IMR-90 (cell line): ENCODE results near the gene PVALEF. TPM values are rescaled to one million over a fixed set of nuclear protein-coding genes. Genes with fewer than 3 reads are reported as not detected.

Experiments used
- ATAC-seq: fragments of 200-7000 bp; cut with Tn5 transposase; 2 replicates; pipeline ENCODE4 v1.9.1; 2020; ENCODE audit warnings: low read depth, mild to moderate bottlenecking, moderate library complexity
- BruUV-seq: library from RNA; stranded (reverse); fragments of 400-500 nt; replicated peaks from 2 replicates; lab custom pipeline; 2021; lab: Mats Ljungman, UMichigan
- CTCF ChIA-PET: fragments of 300-600 bp; formaldehyde crosslinking; extraction: SDS; loops from one replicate; lab custom pipeline; 2021; ENCODE audit warnings: antibody characterized with exemption; lab: Yijun Ruan, JAX
- POLR2A ChIA-PET: fragments of 300-600 bp; sonication (Branson Sonifier 250); formaldehyde crosslinking; loops from one replicate; lab custom pipeline; 2022; ENCODE audit warnings: antibody characterized with exemption; ENCODE audit not compliant: unreplicated experiment; lab: Charles Lee
- DNase-seq: peaks from one replicate; pipeline ENCODE4 v3.0.0; 2013
- H2AFZ ChIP-seq: replicated peaks from 2 replicates; pipeline ENCODE3; 2013; ENCODE audit warnings: low read length, mild to moderate bottlenecking; ENCODE audit not compliant: poor library complexity
- H2AK5ac ChIP-seq: 2 replicates; pipeline ENCODE4 v1.6.1; 2013; ENCODE audit warnings: low read depth, low read length, inconsistent platforms
- H2AK9ac ChIP-seq: replicated peaks from 2 replicates; pipeline ENCODE3; 2013; ENCODE audit warnings: mild to moderate bottlenecking, low read depth, low read length, moderate library complexity; ENCODE audit not compliant: poor library complexity
- H2BK120ac ChIP-seq: 2 replicates; pipeline ENCODE4 v1.6.1; 2013; ENCODE audit warnings: low read depth, low read length, inconsistent platforms
- H2BK15ac ChIP-seq: 3 replicates; pipeline ENCODE4 v1.6.1; 2013; ENCODE audit warnings: low read depth, low read length, inconsistent platforms
- H2BK20ac ChIP-seq: 2 replicates; pipeline ENCODE4 v1.6.1; 2013; ENCODE audit warnings: low read depth, mild to moderate bottlenecking, inconsistent platforms, low read length, moderate library complexity
- H2BK5ac ChIP-seq: 2 replicates; pipeline ENCODE4 v1.6.1; 2013; ENCODE audit warnings: mild to moderate bottlenecking, low read depth, low read length, inconsistent platforms; ENCODE audit not compliant: poor library complexity, severe bottlenecking
- H3K14ac ChIP-seq: replicated peaks from 2 replicates; pipeline ENCODE4 v1.6.1; 2013; ENCODE audit warnings: low read depth, low read length, inconsistent platforms
- H3K18ac ChIP-seq: 2 replicates; pipeline ENCODE4 v1.6.1; 2013; ENCODE audit warnings: low read depth, low read length, control low read depth
- H3K23ac ChIP-seq: 2 replicates; pipeline ENCODE4 v1.6.1; 2013; ENCODE audit warnings: low read depth, low read length, inconsistent platforms
- H3K27ac ChIP-seq: 2 replicates; pipeline ENCODE4 v1.5.1; 2013; ENCODE audit warnings: mild to moderate bottlenecking, control low read depth, low read length; ENCODE audit not compliant: insufficient read depth
- H3K27me3 ChIP-seq: 2 replicates; pipeline ENCODE4 v1.6.1; 2013; ENCODE audit warnings: low read length; ENCODE audit not compliant: control insufficient read depth, insufficient read depth
- H3K36me3 ChIP-seq: 2 replicates; pipeline ENCODE4 v1.6.1; 2013; ENCODE audit warnings: low read length, mixed read lengths; ENCODE audit not compliant: control insufficient read depth, insufficient read depth
- H3K4ac ChIP-seq: 2 replicates; pipeline ENCODE4 v1.6.1; 2013; ENCODE audit warnings: low read depth, low read length, inconsistent platforms
- H3K4me1 ChIP-seq: 2 replicates; pipeline ENCODE4 v1.6.1; 2013; ENCODE audit warnings: low read length, mixed read lengths; ENCODE audit not compliant: control insufficient read depth, insufficient read depth
- H3K4me2 ChIP-seq: 2 replicates; pipeline ENCODE4 v1.6.1; 2013; ENCODE audit warnings: low read depth, mild to moderate bottlenecking, control low read depth, low read length, moderate library complexity
- H3K4me3 ChIP-seq: 2 replicates; pipeline ENCODE4 v1.5.1; 2013; ENCODE audit warnings: low read depth, mild to moderate bottlenecking, control low read depth, low read length, moderate library complexity; ENCODE audit not compliant: insufficient read depth
- H3K56ac ChIP-seq: 2 replicates; pipeline ENCODE4 v1.6.1; 2013; ENCODE audit warnings: low read length, inconsistent platforms; ENCODE audit not compliant: insufficient read depth; ENCODE audit errors: extremely low read depth
- H3K79me1 ChIP-seq, 2 experiments: 2 replicates each; pipeline ENCODE4 v1.6.1; 2013; ENCODE audit warnings: low read length in 2 of 2, inconsistent platforms in 1 of 2, low read depth in 1 of 2
- H3K9ac ChIP-seq: 2 replicates; pipeline ENCODE4 v1.6.1; 2013; ENCODE audit warnings: low read depth, low read length, control low read depth
- H3K9me1 ChIP-seq: 2 replicates; pipeline ENCODE4 v1.6.1; 2013; ENCODE audit warnings: low read length, inconsistent platforms; ENCODE audit not compliant: insufficient read depth
- H3K9me3 ChIP-seq: 2 replicates; pipeline ENCODE4 v1.6.1; 2013; ENCODE audit warnings: low read length; ENCODE audit not compliant: control insufficient read depth, insufficient read depth
- H4K20me1 ChIP-seq: 2 replicates; pipeline ENCODE4 v1.6.1; 2013; ENCODE audit warnings: low read length, inconsistent platforms; ENCODE audit not compliant: insufficient read depth
- H4K5ac ChIP-seq: 2 replicates; pipeline ENCODE4 v1.6.1; 2013; ENCODE audit warnings: mild to moderate bottlenecking, low read depth, low read length, control low read depth
- H4K8ac ChIP-seq, 2 experiments: 2 replicates each; pipeline ENCODE4 v1.6.1; 2013; ENCODE audit warnings: low read depth in 2 of 2, low read length in 2 of 2, control low read depth in 1 of 2, inconsistent platforms in 1 of 2
- H4K91ac ChIP-seq: 2 replicates; pipeline ENCODE4 v1.6.1; 2013; ENCODE audit warnings: low read depth, low read length, inconsistent platforms; ENCODE audit not compliant: insufficient read depth
- MAFK ChIP-seq: IDR thresholded peaks from 2 replicates; pipeline ENCODE4 v1.6.1; 2012; ENCODE audit warnings: low read depth, low read length, improper control_type of control experiment
- NFE2L2 ChIP-seq: fragments of 150-350 bp; IDR thresholded peaks from 2 replicates; pipeline ENCODE4 v1.6.1; 2016; ENCODE audit warnings: low read depth, mild to moderate bottlenecking, low read length
- POLR2A ChIP-seq: IDR thresholded peaks from 2 replicates; pipeline ENCODE4 v1.6.1; 2012; ENCODE audit warnings: mild to moderate bottlenecking, low read depth, low read length
- SMC3 ChIP-seq: fragments of 150-350 bp; IDR thresholded peaks from 2 replicates; pipeline ENCODE4 v1.6.1; 2016; ENCODE audit warnings: low read depth, mild to moderate bottlenecking, antibody characterized with exemption, low read length, moderate library complexity
- WGBS, 2 experiments: methylation state at CpG; one replicate each; pipeline versions ENCODE4 v1.1.5 to v1.1.7; 2013; ENCODE audit warnings: missing lambda C conversion rate in 2 of 2; ENCODE audit not compliant: insufficient read length in 1 of 2; ENCODE audit errors: extremely low coverage in 2 of 2; 5-methylcytosine and 5-hydroxymethylcytosine counted together
- dilution Hi-C: fragments of 300-500 bp; cut with HindIII; formaldehyde crosslinking; loops from one replicate; pipeline ENCODE4 v1.14.3; 2018; ENCODE audit warnings: low sequenced_read_pairs; ENCODE audit not compliant: unreplicated experiment
- in situ Hi-C: fragments of 300-500 bp; cut with MboI; formaldehyde crosslinking; loops from 3 replicates; pipeline ENCODE4 v1.14.3; 2019; ENCODE audit warnings: low sequenced_read_pairs, inconsistent platforms, mixed read lengths
- intact Hi-C: fragments of 100-400 bp; cut with micrococcal nuclease; formaldehyde crosslinking; loops from 2 replicates; pipeline ENCODE4 v1.10.0; 2022
- polyA plus RNA-seq, 3 experiments: library from polyadenylated mRNA; depleted of rRNA; stranded (reverse); fragments of >200 nt; gene quantifications; 2 replicates each; pipeline ENCODE4 v1.2.3, GENCODE V29; 2012; ENCODE audit warnings: low replicate concordance in 1 of 3
- total RNA-seq: library from RNA; depleted of rRNA; stranded (reverse); fragments of >200 nt; gene quantifications from 2 replicates; pipeline ENCODE4 v1.2.3, GENCODE V29; 2012
- TF ChIP-seq, protein P1 (sequence below): conservative IDR thresholded peaks from 2 replicates; pipeline ENCODE4 v1.5.1; 2012; ENCODE audit warnings: mild to moderate bottlenecking, low read depth, low read length, improper control_type of control experiment

The PVALEF gene
- total and polyA plus RNA-seq, 2 of the 4 experiments (the other 2 are of a cell fraction) = not detected

GRCh38 chr17:81204578-81204977 lies 39.3 kb downstream of the PVALEF start:
- ATAC-seq = no peak
- H2BK20ac ChIP-seq = no peak overlapping the region
- no TSS peak for BruUV-seq
- H3K9me3 ChIP-seq = no peaks in the 10 kb centered on the region
- no peak overlapping the region for H2AK5ac ChIP-seq
- H3K9me1 ChIP-seq = 0 out of 2 replicates have a peak, but pooled peaks cover 6% of the 10 kb centered on the region
- H4K5ac ChIP-seq = no peak overlapping the region
- DNase-seq = no peak
- no peaks in the 10 kb centered on the region for H3K4me1 ChIP-seq
- H3K56ac ChIP-seq = no peak overlapping the region
- H3K36me3 ChIP-seq = peaks cover 5% of the 10 kb centered on the region; the same call in 1 of the 2 replicates
- H4K8ac ChIP-seq = no peak overlapping the region
- POLR2A ChIA-PET = no interaction called here
- no peak overlapping the region for H3K4ac ChIP-seq
- H3K79me1 ChIP-seq = no peaks in the 10 kb centered on the region
- no peak overlapping the region for H3K23ac ChIP-seq
- CTCF ChIA-PET = interaction anchor here (0.7 kb wide), 1 partner anchor 26 kb away, joined by 3 read pairs; no protein-coding TSS in a partner anchor
- no peak overlapping the region for H3K9ac ChIP-seq
- H2BK120ac ChIP-seq = no peak overlapping the region
- dilution Hi-C loops = no loop called here
- no peak overlapping the region for H3K18ac ChIP-seq
- H2BK5ac ChIP-seq = no peak overlapping the region
- H3K27me3 ChIP-seq = no peaks in the 10 kb centered on the region
- H4K20me1 ChIP-seq = peaks cover 5% of the 10 kb centered on the region; the same call in 1 of the 2 replicates
- H3K4me2 ChIP-seq = no peak overlapping the region
- 100% methylated on average over 2 of the region's 10 CpGs; no CpG with 5 or more reads in 1 of the 2 experiments for WGBS, 2 experiments
- H3K14ac ChIP-seq = no peak overlapping the region
- no peak overlapping the region for H2AK9ac ChIP-seq
- no peak overlapping the region for H4K91ac ChIP-seq
- H2BK15ac ChIP-seq = no peak overlapping the region
- no peak for TF ChIP-seq NFE2L2
- no peak for TF ChIP-seq SMC3
- no peak for TF ChIP-seq MAFK
- TF ChIP-seq, protein P1, sequence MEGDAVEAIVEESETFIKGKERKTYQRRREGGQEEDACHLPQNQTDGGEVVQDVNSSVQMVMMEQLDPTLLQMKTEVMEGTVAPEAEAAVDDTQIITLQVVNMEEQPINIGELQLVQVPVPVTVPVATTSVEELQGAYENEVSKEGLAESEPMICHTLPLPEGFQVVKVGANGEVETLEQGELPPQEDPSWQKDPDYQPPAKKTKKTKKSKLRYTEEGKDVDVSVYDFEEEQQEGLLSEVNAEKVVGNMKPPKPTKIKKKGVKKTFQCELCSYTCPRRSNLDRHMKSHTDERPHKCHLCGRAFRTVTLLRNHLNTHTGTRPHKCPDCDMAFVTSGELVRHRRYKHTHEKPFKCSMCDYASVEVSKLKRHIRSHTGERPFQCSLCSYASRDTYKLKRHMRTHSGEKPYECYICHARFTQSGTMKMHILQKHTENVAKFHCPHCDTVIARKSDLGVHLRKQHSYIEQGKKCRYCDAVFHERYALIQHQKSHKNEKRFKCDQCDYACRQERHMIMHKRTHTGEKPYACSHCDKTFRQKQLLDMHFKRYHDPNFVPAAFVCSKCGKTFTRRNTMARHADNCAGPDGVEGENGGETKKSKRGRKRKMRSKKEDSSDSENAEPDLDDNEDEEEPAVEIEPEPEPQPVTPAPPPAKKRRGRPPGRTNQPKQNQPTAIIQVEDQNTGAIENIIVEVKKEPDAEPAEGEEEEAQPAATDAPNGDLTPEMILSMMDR = no peak
- TF ChIP-seq POLR2A = no peak
- H3K27ac ChIP-seq = no peak overlapping the region
- no peak overlapping the region for H3K4me3 ChIP-seq
- intact Hi-C loops = no loop called here
- in situ Hi-C loops = no loop called here
- no peak overlapping the region for H2AFZ ChIP-seq
